GM21737 (cell line): ENCODE results near the gene CFDP1.
"Not testable (repeated sequence)": the region's sequence is repeated elsewhere in the genome, so short reads cannot be mapped to it uniquely, and the experiment has no call there.

Source experiments
- ATAC-seq: cut with Tn5 transposase; IDR thresholded peaks from one replicate; pipeline ENCODE4 v1.9.1; 2021; ENCODE audit warnings: mild to moderate bottlenecking, moderate library complexity; ENCODE audit not compliant: unreplicated experiment

Gene CFDP1

GRCh38 chr16:75304521-75305363 is 128.6 kb downstream of the CFDP1 start:
- no peak for ATAC-seq

- no peak for ATAC-seq
Measured at GRCh38 chr16:75301804-75302203, 131.5 kb downstream of the CFDP1 start.

GRCh38 chr16:75298267-75298666 is 135.0 kb downstream of the CFDP1 start:
- ATAC-seq = no peak

- ATAC-seq = no peak
Measured at GRCh38 chr16:75296606-75297005, 136.7 kb downstream of the CFDP1 start.

- ATAC-seq = no peak
Measured at GRCh38 chr16:75294773-75295459, 138.4 kb downstream of the CFDP1 start.

- ATAC-seq = no peak
Measured at GRCh38 chr16:75293772-75294171, 139.5 kb downstream of the CFDP1 start.

- no peak for ATAC-seq
Measured at GRCh38 chr16:75293173-75293572, 140.1 kb downstream of the CFDP1 start.

GRCh38 chr16:75292691-75293090 is 140.6 kb downstream of the CFDP1 start:
- no peak for ATAC-seq

GRCh38 chr16:75289189-75289588 is 144.1 kb downstream of the CFDP1 start:
- no peak for ATAC-seq

GRCh38 chr16:75288596-75289120 is 144.6 kb downstream of the CFDP1 start:
- no peak for ATAC-seq

- ATAC-seq = no peak
Measured at GRCh38 chr16:75288181-75288580, 145.1 kb downstream of the CFDP1 start.

- no peak for ATAC-seq
Measured at GRCh38 chr16:75287708-75288107, 145.6 kb downstream of the CFDP1 start.

- no peak for ATAC-seq
Measured at GRCh38 chr16:75286389-75286788, 146.9 kb downstream of the CFDP1 start.

GRCh38 chr16:75282466-75283281 is 150.6 kb downstream of the CFDP1 start:
- ATAC-seq = no peak

GRCh38 chr16:75281826-75282225 is 151.5 kb downstream of the CFDP1 start:
- ATAC-seq = no peak

- ATAC-seq = not testable (repeated sequence)
Measured at GRCh38 chr16:75281009-75281408, 152.3 kb downstream of the CFDP1 start.

GRCh38 chr16:75280331-75280804 is 152.9 kb downstream of the CFDP1 start:
- ATAC-seq = no peak

- no peak for ATAC-seq
Measured at GRCh38 chr16:75279305-75279704, 154.0 kb downstream of the CFDP1 start.

GRCh38 chr16:75273054-75273925 is 160.0 kb downstream of the CFDP1 start:
- no peak for ATAC-seq

GRCh38 chr16:75272629-75273028 is 160.7 kb downstream of the CFDP1 start:
- not testable (repeated sequence) for ATAC-seq
